DND-41 (cell line): ENCODE data around the gene GUCY2D.

ENCODE experiments used
- ATAC-seq: fragments of 200-7000 bp; cut with Tn5 transposase; 3 replicates; pipeline ENCODE4 v1.9.1; 2021; ENCODE audit warnings: low read depth; ENCODE audit not compliant: insufficient read depth
- DNase-seq: peaks from one replicate; pipeline ENCODE4 v3.0.0-alpha.2; 2020
- H2AFZ ChIP-seq: 2 replicates; pipeline ENCODE4 v1.6.0; 2012; ENCODE audit warnings: low read depth, low read length
- H3K27ac ChIP-seq: 2 replicates; pipeline ENCODE4 v1.5.1; 2012; ENCODE audit warnings: low read length, inconsistent platforms
- H3K27me3 ChIP-seq: fragments of 200-600 bp; sonication (generic); 2 replicates; pipeline ENCODE4 v1.6.0; 2012; ENCODE audit warnings: low read length, mild to moderate bottlenecking, inconsistent platforms; ENCODE audit not compliant: insufficient read depth, poor library complexity
- H3K36me3 ChIP-seq: 2 replicates; pipeline ENCODE4 v1.5.1; 2012; ENCODE audit warnings: low read length, inconsistent platforms; ENCODE audit not compliant: insufficient read depth
- H3K4me1 ChIP-seq: 2 replicates; pipeline ENCODE4 v1.5.1; 2012; ENCODE audit warnings: mild to moderate bottlenecking, low read length; ENCODE audit not compliant: insufficient read depth
- H3K4me2 ChIP-seq: 2 replicates; pipeline ENCODE4 v1.6.0; 2012; ENCODE audit warnings: mild to moderate bottlenecking, moderate library complexity, low read length, inconsistent platforms; ENCODE audit not compliant: insufficient read depth
- H3K4me3 ChIP-seq, 2 experiments: fragments of 200-600 bp in 1 of 2; shearing (Covaris generic) in 1 of 2; 2 replicates each; pipeline ENCODE4 v1.5.1; 2012 to 2016; ENCODE audit warnings: inconsistent platforms in 2 of 2, low read length in 2 of 2, mild to moderate bottlenecking in 2 of 2, low read depth in 1 of 2, moderate library complexity in 1 of 2
- H3K79me2 ChIP-seq: 2 replicates; pipeline ENCODE4 v1.6.0; 2012; ENCODE audit warnings: low read length, inconsistent platforms; ENCODE audit not compliant: insufficient read depth
- H3K9ac ChIP-seq: 2 replicates; pipeline ENCODE4 v1.6.0; 2012; ENCODE audit warnings: low read depth, mild to moderate bottlenecking, inconsistent platforms, low read length, moderate library complexity
- H3K9me3 ChIP-seq: 2 replicates; pipeline ENCODE4 v1.5.1; 2012; ENCODE audit warnings: low read length, moderate library complexity, mild to moderate bottlenecking, inconsistent platforms; ENCODE audit not compliant: insufficient read depth, severe bottlenecking
- H4K20me1 ChIP-seq: 2 replicates; pipeline ENCODE4 v1.6.0; 2012; ENCODE audit warnings: low read length; ENCODE audit not compliant: insufficient read depth
- EZH2 ChIP-seq: IDR thresholded peaks from 3 replicates; pipeline ENCODE4 v1.6.1; 2012; ENCODE audit warnings: borderline replicate concordance, low read depth, mild to moderate bottlenecking, moderate library complexity, low read length, inconsistent platforms; ENCODE audit not compliant: severe bottlenecking
- TF ChIP-seq, protein P1 (sequence below): IDR thresholded peaks from 2 replicates; pipeline ENCODE4 v1.5.1; 2012; ENCODE audit warnings: borderline replicate concordance, low read length, moderate library complexity, mild to moderate bottlenecking; ENCODE audit not compliant: poor library complexity, severe bottlenecking; ENCODE audit errors: extremely low read depth

Gene GUCY2D

DNA sequence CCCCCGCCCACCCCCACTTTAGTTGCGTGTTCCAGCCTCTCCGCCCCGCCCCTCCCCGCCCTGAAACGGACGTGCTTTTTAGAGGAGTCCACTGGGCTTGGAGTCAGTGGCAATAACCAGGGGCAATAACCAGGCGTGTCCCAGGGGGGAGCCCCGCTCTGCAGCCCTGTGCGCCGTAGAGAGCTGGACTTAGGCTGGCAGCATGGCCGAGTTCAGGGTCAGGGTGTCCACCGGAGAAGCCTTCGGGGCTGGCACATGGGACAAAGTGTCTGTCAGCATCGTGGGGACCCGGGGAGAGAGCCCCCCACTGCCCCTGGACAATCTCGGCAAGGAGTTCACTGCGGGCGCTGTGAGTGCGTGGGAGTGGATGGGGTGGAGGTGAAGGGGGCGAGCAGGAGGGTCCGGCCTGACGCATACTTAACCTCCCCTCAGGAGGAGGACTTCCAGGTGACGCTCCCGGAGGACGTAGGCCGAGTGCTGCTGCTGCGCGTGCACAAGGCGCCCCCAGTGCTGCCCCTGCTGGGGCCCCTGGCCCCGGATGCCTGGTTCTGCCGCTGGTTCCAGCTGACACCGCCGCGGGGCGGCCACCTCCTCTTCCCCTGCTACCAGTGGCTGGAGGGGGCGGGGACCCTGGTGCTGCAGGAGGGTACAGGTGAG, 36.7 kb downstream of the GUCY2D start, which contains the start of gene ALOX15B:
Gene ALOX15B, plus strand, starts transcription at position 106 of the 657 bp plus-strand sequence. Its CDS starts 97 bp downstream, at position 203.
- Histone ChIP-seq H4K20me1 (no peaks in the 10 kb centered on the region), H3K27ac (no peak within 1 kb of the TSS), H2AFZ (no peak within 1 kb of the TSS), H3K36me3 (no peaks in the 10 kb centered on the region), H3K9me3 (no peaks in the 10 kb centered on the region), H3K4me2 (no peak within 1 kb of the TSS), H3K27me3 (peaks cover 2% of the 10 kb centered on the region), H3K9ac (no peak within 1 kb of the TSS), H3K4me3 (no peak within 1 kb of the TSS), H3K4me1 (no peaks in the 10 kb centered on the region), H3K79me2 (no peaks in the 10 kb centered on the region)
- ATAC-seq = no peak
- DNase-seq = no peak
- TF ChIP-seq, protein P1, sequence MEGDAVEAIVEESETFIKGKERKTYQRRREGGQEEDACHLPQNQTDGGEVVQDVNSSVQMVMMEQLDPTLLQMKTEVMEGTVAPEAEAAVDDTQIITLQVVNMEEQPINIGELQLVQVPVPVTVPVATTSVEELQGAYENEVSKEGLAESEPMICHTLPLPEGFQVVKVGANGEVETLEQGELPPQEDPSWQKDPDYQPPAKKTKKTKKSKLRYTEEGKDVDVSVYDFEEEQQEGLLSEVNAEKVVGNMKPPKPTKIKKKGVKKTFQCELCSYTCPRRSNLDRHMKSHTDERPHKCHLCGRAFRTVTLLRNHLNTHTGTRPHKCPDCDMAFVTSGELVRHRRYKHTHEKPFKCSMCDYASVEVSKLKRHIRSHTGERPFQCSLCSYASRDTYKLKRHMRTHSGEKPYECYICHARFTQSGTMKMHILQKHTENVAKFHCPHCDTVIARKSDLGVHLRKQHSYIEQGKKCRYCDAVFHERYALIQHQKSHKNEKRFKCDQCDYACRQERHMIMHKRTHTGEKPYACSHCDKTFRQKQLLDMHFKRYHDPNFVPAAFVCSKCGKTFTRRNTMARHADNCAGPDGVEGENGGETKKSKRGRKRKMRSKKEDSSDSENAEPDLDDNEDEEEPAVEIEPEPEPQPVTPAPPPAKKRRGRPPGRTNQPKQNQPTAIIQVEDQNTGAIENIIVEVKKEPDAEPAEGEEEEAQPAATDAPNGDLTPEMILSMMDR = no peak
- no peak for TF ChIP-seq EZH2

DNA sequence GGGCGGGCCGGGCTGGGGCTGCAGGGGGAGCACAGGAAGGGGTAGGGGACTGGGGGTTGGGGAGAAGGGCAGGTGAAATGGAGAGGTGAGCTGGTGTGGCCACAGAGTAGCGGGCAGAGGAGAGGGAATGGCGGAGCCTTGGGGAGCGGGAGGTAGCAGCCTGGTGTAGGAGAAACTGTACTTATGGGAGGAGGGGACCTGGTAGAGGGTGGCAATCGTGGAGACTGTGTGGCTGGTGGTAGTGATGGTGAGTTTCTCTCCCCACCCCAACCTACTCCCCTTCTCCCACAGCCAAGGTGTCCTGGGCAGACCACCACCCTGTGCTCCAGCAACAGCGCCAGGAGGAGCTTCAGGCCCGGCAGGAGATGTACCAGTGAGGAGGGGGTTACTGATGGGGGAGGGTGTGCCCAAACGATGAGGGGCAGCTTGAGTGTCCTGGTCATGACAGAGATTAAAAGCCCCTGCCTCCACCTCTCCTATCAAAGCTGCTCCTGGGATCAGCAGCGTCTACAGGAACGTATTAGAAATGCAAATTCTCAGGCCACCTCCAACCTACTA, 37.3 kb downstream of the GUCY2D start:
- Histone ChIP-seq H3K79me2 (no peaks in the 10 kb centered on the region), H3K4me1 (no peaks in the 10 kb centered on the region), H2AFZ (no peak overlapping the region), H3K9ac (no peak overlapping the region), H3K4me2 (no peak overlapping the region), H3K36me3 (no peaks in the 10 kb centered on the region), H3K4me3 (no peak overlapping the region), H3K27ac (no peak overlapping the region), H4K20me1 (no peaks in the 10 kb centered on the region), H3K9me3 (no peaks in the 10 kb centered on the region), H3K27me3 (no peaks in the 10 kb centered on the region)
- DNase-seq = no peak
- no peak for ATAC-seq
- TF ChIP-seq, protein P1 = no peak
- no peak for TF ChIP-seq EZH2

DNA sequence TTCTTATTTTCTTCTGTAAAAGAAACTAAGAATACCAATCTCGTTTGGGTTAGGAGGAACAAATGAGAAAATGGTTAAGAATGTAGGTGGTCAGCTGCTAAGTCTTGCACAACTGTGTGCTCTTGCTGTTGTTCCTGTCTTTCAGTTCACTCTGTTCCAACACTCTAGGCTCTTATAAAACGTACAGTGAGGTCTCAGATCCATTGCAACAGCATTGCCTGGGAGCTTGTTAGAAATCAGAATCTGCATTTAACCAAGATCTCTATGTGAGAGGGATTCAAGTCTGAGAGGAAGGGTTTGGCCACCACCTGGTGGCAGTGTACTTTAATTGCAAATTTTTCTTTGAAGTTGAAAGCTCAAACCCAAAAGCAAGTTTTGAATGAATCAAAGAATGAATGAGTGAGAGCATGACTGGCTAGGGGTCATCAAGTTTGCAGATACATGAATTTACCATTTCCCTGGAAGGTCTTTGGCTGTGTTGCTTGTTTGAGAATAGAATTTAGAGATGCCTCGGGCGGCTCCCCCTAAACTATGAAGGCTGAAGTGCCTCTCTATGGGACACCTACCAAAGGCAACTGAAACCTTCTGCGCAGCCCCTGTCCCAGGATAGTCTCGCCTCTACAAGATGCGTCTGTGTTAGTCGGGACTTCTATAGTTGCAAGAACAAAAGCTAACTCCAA, 39.0 kb downstream of the GUCY2D start:
- Histone ChIP-seq H2AFZ (no peak overlapping the region), H3K4me3 (no peak overlapping the region), H3K9ac (no peak overlapping the region), H3K27ac (no peak overlapping the region), H3K27me3 (peaks cover 15% of the 10 kb centered on the region), H3K4me1 (no peaks in the 10 kb centered on the region), H3K36me3 (no peaks in the 10 kb centered on the region), H3K4me2 (no peak overlapping the region), H3K79me2 (no peaks in the 10 kb centered on the region), H4K20me1 (no peaks in the 10 kb centered on the region), H3K9me3 (no peaks in the 10 kb centered on the region)
- DNase-seq (peak; percentile 40), ATAC-seq (0 out of 3 replicates have a peak, but pooled peaks have one; percentile 31)
- TF ChIP-seq, protein P1 = peak; percentile 59
- no peak for TF ChIP-seq EZH2
